ACHN (cell line): ENCODE data around the gene CCDC12.
"Not testable (repeated sequence)": the region's sequence is repeated elsewhere in the genome, so short reads cannot be mapped to it uniquely, and the experiment has no call there.

Experiments used
- DNase-seq: peaks from one replicate; pipeline ENCODE4 v3.0.0-alpha.2; 2015
- in situ Hi-C: cut with HindIII; loops from 2 replicates; pipeline ENCODE4 v1.10.0; 2017; ENCODE audit warnings: low sequenced_read_pairs, low pct_ligation_motif_present, low pct_unique_long_range_greater_than_20kb

The CCDC12 gene

DNA sequence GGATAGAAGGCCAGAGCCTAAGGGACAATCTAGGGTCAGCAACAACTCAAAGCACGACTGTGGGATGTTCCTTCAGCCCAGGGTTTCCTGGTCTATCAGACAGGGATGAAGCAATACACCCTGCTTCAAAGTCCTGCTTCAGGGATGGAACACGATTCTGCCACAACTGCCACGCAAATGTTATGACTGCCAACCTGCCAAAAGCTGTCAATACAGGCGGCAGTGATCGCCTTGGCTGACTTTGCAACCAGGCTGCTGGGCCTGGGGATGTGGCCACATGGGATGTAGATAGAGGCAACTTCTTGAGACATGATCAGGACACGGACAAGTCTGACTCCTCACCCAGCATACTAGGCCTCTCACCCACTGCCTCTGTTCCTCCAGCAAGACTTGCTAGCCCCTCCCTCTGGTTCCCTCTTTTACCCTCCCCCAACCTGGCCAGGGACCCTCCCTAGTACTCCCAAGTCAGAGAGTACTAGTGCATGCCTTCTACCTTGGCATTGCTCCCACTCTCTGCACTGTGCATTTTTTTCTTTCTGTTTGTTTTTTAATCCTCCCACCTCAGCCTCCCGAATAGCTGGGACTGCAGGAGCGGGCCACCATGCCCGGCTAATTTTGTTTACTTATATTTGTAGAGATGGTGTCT is 7.6 kb downstream of the CCDC12 start:
- in situ Hi-C loops: no loop called here
- no peak for DNase-seq

DNA sequence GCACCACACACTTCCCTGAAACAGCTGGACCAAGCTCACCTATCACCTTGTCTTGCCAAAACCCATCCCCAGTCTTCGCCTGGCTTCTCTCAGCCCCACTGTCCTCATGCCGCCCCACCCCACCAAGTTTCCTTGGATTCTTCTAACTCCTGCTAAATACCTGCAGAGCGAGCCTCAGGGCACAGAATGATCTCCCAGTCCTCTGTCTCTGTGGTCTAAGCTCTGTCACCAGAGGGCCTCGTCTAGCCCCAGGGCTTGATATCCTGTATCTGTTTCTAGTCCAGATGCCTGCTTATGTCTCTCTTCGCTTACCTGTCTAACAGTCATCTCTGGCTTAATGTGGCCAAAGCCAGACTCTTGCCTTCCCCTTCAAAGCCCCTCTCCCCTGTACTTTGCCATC is 9.7 kb downstream of the CCDC12 start:
- no peak for DNase-seq
- in situ Hi-C loops: no loop called here

DNA sequence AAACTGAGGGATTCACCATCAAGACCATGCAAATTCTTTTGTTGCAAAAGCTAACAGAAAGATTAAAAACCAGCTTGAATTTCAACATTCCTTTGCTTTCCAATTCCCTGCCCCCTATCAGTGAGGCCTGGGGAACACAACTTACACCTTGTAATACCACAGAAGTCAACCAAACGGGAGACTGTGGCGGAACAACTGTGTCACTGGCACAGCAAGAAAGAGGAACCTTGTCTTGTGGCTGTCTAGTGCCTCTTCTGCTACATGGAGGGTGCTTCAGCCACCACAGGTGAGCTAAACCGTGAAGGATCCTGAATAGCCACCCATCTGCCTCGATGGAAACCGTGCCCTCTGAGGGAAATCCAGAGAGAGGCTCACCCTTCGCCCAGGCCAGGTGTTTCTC is 11.4 kb downstream of the CCDC12 start:
- in situ Hi-C loops: no loop called here
- DNase-seq: no peak

DNA sequence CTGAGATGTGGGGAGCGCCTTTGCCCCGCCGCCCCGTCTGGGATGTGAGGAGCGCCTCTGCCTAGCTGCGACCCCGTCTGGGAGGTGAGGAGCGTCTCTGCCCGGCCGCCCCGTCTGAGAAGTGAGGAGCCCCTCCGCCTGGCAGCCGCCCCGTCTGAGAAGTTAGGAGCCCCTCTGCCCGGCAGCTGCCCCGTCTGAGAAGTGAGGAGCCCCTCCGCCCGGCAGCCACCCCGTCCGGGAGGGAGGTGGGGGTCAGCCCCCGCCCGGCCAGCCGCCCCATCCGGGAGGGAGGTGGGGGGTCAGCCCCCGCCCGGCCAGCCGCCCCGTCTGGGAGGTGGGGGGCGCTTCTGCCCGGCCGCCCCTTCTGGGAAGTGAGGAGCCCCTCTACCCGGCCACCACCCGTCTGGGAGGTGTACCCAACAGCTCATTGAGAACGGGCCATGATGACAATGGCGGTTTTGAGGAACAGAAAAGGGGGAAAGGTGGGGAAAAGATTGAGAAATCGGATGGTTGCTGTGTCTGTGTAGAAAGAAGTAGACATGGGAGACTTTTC is 12.4 kb downstream of the CCDC12 start:
- DNase-seq, in situ Hi-C loops: not testable (repeated sequence)

DNA sequence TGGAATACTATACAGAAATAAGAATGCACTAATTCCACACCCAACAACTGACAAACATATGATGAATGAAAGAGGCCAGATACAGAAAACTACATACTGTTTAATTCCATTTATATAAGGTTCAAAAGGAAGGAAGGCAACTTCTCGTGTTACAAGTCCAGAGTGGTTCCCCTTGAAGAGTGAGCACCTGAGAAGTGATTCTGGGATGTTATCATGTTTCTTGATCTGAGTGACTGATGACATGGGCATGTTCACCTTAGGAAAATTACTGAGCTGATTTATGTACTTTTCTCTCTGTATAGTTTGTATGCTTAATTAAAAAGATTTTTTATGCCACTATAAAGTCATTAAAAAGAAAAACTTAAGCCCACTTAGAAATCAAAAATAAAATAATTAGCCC is 13.6 kb downstream of the CCDC12 start:
- in situ Hi-C loops: no loop called here
- no peak for DNase-seq

DNA sequence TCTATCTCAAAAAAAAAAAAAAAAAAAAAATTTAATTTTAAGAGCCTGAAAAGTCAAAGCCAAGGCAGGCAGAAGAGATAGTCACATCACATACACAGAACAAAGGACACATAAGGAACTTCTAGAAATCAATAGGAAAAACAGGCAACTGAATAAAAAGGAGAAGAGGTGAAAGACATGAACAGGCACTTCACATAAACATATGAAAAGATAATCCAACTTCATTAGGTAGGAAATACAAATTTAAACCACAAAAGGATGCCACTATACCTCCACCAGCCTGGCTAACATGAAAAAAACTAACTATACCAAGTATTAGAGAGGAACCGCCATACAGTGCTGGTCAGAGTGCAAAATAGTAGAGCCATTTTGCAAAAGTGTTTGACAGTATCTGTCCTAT is 14.1 kb downstream of the CCDC12 start:
- in situ Hi-C loops: no loop called here
- DNase-seq: no peak

DNA sequence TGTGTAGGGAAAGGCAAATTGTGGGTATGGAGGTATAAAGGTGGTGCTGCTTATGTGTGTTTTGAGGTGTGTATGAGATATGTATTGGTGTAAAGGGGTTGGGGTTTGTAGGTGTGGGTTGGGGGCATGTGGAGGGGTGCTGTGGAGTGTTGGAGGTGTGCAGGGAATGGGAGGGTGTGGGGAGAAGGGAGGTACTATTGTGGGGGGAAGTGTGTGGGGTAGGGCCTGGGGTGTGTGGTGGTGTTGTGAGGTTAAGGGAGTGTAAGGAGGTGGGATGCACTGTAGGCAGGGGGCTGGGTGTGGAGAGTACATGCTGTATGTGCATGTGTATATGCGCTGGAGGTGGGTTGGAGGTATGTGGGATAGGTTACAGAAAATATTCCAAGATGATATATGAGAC is 15.7 kb downstream of the CCDC12 start:
- in situ Hi-C loops: no loop called here

DNA sequence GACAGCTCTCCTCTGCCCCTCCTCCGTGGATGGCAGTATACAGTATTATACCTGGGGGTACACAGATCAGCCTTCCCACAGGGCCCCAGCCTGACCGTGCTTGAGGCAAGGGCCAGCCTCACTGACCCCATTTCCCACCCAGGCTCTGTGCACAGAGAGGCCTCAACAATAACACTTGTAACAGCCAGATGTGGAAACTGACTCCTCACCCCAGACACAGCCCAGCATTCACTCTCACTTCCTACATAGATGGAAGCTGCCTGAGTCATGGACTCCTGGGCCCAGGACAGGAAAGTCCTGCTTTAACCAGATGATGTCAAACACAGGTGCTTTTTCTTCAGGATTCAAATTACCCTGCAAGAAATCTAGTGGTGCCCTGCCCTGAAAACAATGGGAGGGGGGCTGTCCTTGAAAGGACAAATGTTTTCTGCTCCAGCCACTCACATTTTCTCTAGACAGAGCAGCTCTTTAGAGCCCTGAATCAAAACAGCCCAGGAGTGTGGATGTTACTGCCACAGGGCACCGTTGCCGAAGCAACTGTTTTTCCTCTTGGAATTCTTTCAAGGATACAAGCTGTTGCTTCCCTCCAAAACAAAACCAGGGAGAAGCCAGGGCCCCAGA is 16.4 kb downstream of the CCDC12 start:
- no peak for DNase-seq
- in situ Hi-C loops: no loop called here

More for the DNA sequence above, 15.7 kb downstream of the CCDC12 start:
- no peak for DNase-seq

DNA sequence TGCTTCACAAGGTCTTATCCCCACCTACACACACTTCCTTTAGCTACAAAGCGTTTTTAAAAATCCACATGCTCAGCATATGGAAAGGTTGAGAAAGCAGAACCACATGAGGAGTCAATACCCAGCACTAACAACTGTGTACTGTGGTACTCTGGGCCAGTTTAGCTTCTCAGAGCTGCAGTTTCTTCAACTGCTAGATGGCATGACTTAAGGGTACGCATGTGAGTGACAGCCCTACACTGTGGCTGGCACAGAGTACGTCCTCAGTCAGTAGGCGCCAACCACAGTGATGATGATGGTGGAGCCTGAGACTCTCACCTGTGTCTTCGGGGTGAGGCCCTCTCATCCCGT is 17.4 kb downstream of the CCDC12 start:
- DNase-seq: no peak
- in situ Hi-C loops: no loop called here

DNA sequence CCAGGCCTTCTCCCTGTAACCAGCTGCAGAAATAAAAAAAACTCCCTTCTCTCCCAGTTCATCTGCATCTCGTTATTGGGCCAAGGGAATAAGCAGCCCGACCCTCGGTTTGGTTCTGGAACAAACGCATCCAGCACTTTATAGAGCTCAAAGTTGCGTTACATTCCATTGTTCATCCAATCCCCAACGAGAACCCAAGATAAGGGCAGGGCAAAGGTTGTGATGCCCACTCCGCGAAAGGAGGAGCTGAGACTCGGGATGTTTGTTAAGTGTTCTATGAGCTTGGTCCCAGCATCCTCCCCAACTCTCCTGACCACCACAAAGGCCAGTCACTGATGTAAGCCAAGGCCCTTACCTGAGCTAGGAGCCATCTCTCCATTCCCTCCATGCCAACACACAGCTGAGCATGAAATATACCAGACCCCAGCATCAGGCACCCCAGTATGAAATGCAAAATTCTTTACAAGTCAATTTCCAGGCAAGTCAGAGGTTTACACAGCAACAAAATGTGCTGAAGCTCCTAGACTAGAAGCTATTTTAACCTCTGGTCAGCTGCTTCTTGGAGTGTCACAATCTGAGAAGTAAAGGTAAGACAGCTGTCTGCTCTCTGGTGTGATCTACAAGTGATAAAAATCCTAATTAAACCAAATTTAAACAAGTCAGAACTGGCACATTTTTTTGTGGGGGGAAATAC is 17.9 kb downstream of the CCDC12 start:
- no peak for DNase-seq
- in situ Hi-C loops: no loop called here

DNA sequence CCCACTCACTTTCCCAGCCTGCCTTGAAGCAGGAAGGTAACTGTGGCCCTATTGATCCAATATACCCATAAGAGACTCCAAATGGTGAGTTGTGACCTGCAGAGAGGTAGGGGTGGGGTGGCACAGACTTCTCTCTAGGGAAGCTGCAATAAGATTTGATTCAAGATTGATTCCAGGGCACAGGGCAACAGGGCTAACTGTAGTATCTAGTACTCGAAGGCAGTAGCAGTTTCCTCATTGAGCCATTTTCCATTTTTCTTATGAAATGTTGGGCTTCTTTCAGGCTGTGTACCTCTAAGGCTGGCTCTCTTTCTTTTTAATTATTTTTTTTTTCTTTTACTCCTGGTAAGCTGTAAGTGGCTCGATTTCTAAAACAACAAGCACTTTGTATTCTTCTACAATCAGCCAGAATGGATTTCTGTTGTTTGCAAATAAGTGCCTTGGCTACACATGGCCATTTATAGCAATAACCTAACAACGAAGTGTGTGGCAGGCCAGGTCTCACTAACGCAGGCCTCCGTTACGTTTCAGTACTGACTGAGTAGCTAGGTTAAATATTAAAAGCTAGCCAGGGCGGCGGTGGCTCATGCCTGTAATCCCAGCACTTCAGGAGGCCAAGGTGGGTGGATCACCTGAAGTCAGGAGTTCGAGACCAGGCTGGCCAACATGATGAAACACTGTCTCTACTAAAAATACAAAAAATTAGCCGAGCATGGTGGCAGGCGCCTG is 19.3 kb downstream of the CCDC12 start:
- in situ Hi-C loops: no loop called here
- peak; percentile 29 for DNase-seq

DNA sequence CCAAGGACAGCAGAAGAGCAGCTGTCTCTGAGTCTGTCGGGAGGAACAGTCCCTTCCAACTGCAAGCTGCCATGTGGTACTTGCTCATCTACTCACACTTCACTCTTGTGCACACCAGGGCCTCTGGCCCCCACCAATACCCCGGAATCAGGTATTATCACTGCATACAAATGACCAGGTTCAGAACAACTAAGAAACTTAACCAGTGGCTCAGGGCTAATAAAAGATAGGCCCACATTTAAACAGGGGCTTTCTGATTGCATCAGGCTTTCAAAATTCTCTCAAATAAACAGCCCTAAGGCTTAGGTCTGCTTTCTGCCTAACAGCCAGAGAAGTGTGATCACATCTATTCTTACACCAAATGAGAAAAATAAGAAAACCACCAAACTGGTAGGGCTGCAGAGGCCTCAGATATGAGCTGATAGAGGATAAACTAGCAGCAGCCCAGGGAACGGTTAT is 20.7 kb downstream of the CCDC12 start:
- in situ Hi-C loops: no loop called here
- no peak for DNase-seq

DNA sequence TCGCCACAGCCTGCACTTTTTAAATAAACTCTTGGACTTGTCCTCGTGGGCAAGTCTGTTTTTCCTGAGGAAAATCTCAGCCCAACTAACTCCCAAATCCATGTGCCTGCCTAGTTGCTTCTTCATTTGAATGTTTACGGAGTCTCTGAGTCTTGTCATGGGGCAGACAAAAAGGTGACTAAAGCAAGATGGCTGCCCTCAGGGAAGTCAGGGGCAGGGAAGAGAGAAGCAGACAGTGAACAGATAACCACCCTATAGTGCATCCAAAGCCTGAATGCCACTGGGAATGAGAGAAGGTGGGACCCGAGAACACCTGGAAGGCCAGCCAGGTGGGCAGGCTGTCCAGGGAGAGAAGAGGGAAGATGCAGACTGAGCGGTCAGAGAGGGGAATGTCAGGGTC is 21.4 kb downstream of the CCDC12 start:
- in situ Hi-C loops: no loop called here

DNA sequence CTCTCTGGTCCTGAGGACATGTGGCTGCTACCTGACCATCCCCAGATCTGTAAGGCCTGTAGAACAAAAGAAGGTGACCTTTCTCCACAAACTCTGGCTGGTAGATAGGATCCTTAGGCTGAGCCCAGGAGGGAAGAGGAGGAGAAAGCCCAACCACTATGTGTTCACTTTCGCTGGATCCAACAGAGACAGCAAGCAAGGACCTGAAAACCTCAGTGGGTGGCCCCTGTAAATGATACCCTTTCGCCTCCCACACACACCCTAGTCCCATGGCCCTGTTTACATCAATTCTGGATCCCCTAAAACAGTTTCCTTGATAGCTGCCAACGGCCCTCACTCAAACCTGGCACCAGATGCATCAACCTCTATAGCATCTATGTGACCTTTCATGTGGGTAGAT is 22.4 kb downstream of the CCDC12 start:
- in situ Hi-C loops: no loop called here

More for the DNA sequence above, 21.4 kb downstream of the CCDC12 start:
- no peak for DNase-seq

DNA sequence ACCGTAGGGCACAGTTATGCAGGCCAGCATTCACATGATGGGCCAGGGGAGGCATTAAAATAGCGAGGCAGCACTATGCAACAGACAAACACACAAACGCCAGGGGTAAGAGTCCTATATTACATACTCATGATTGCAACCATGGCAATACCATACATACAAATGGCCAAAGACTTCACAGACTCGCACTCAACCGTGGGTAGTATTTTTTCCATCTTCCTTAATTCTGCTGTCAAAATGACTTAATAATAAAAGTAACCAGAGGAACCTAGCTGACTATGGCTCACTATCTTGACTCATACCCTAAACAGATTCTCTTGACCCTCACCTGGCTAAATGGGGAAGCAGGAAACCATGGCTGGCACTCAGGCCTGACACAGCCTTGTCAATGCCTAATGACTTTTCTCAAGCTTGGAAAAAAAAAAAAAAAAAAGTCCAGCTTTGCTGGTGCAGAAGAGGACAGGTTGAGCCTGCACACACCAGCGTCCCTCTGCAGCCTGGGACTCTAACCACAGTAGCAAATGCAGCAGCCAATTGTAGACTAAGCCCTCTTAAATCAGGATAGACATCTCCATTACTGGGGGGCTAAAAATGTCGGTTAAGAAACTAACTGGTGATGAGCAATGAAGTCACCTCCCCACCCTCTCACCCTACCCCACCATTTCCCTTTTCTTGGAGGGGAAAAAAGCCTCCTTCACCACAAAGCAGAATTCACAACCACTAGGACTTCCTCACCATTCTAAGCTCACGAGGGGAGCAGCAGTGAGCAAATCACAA is 23.1 kb downstream of the CCDC12 start:
- in situ Hi-C loops: no loop called here
- no peak for DNase-seq

More for the DNA sequence above, 22.4 kb downstream of the CCDC12 start:
- DNase-seq: no peak

DNA sequence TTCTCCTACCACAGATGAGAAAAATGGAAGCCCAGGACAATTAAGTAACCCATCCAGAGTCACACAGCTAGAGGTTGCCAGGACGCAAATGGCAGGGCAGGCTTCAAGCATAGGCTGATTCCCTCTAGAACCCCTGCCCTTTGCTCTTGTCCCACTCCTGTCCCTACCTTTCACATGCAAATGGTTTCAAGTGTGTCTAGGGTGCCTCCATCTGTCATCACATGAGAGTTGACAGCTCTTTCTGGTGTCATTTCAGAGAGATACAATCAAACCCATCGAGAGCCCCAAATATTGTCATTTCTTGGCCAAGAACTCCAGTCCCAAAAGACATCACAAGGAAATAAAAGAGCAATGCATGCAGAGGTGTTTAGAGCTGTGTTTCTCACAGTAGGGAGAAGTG is 23.7 kb downstream of the CCDC12 start:
- DNase-seq: no peak
- in situ Hi-C loops: no loop called here

DNA sequence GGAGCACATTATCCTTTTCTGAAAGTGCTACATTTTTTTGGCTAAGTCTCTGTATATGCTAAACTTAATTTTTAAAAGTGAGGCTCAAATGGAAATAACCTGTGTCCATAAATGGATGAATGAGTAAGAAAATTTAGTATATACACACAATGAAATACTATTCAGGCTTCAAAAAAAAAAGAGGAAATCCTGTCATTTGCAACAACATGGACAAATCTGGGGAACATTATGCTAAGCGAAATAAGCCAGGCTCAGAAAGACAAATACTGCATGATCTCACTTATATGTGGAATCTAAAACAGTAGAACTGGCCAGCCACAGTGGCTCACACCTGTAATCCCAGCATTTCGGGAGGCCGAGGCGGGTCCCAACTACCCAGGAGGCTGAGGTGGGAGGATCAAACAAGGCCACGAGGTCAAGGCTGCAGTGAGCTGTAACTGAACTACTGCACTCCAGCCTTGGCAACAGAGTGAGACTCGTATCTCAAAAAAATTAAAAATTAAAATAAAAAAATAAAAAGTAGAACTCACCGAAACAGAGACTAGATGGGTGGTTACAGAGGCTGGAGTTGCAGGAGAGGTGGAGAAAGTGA is 25.8 kb downstream of the CCDC12 start:
- in situ Hi-C loops: no loop called here

DNA sequence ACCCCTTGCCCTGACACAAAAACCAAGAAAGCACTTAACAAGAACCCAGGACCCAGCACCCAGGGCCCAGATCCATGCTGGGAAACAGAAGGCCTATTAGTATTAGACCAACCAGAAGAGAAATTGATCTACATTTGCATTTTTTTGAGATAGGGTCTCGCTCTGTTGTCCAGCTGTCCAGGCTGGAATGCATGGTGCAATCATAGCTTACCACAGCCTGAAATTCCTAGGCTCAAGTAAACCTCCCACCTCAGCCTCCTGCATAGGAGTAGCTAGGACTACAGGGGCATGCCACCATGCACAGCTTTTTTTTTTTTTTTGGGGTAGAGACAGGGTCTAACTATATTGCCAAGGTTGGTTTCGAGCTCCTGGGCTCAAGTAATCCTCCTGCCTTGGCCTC is 26.4 kb downstream of the CCDC12 start:
- in situ Hi-C loops: no loop called here
- DNase-seq: no peak

More for the DNA sequence above, 25.8 kb downstream of the CCDC12 start:
- DNase-seq: no peak
